Jurkat, Clone E6-1 (cell line): ENCODE results near the gene NR2F1-AS1.

ENCODE experiments used
- DNase-seq: peaks from one replicate; pipeline ENCODE4 v3.0.0-alpha.2; 2011; ENCODE audit warnings: low read depth, low spot score
- H3K4me3 ChIP-seq: 2 replicates; pipeline ENCODE4 v1.5.1; 2011; ENCODE audit warnings: mild to moderate bottlenecking, low read length, control low read depth, moderate library complexity

The NR2F1-AS1 gene

GRCh38 chr5:93364378-93364777, 216.6 kb downstream of the NR2F1-AS1 start:
- no peak overlapping the region for H3K4me3 ChIP-seq
- DNase-seq: no peak

- no peak overlapping the region for H3K4me3 ChIP-seq
- DNase-seq: no peak
Measured at GRCh38 chr5:93360436-93361088, 220.5 kb downstream of the NR2F1-AS1 start.

DNA sequence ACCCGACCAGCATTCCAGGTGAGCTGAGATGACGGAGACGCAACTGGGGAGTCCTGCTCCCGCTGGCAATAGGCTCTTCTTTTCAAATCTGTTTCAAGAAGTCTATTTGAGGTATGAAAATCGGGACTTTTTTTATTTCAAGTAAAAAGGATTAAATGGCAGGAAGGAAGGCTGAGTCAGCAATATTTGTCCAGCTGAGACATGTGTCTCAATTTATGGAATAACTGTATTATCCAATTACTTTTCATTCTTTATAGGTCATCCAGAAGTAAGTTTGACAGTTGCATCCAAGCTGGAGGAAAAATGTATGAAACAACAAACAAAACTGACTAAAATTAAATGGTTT, 221.1 kb downstream of the NR2F1-AS1 start:
- DNase-seq: no peak

More for the DNA sequence above, 221.1 kb downstream of the NR2F1-AS1 start:
- no peak overlapping the region for H3K4me3 ChIP-seq
